ENCODE data around the gene SSC4D.

The SSC4D gene

GRCh38 chr7:76407718-76408117 lies 1.8 kb downstream of the SSC4D start:
- no peak for TF ChIP-seq CTCF (IDR thresholded peaks at IDR 0.05)

GRCh38 chr7:76405738-76406137 lies 3.8 kb downstream of the SSC4D start:
- no peak for TF ChIP-seq CTCF (IDR thresholded peaks at IDR 0.05)

GRCh38 chr7:76403780-76404494 lies 5.6 kb downstream of the SSC4D start:
- TF ChIP-seq CTCF (IDR thresholded peaks at IDR 0.05), result no peak

- no peak for TF ChIP-seq CTCF (IDR thresholded peaks at IDR 0.05)
Observed at GRCh38 chr7:76400248-76400647, 9.2 kb downstream of the SSC4D start.

- no peak for TF ChIP-seq CTCF (IDR thresholded peaks at IDR 0.05)
Observed at GRCh38 chr7:76397409-76398183, 11.9 kb downstream of the SSC4D start.

- TF ChIP-seq CTCF (IDR thresholded peaks at IDR 0.05), result no peak
Observed at GRCh38 chr7:76396864-76397263, 12.6 kb downstream of the SSC4D start.

GRCh38 chr7:76395965-76396726 lies 13.4 kb downstream of the SSC4D start:
- TF ChIP-seq CTCF (IDR thresholded peaks at IDR 0.05), result no peak

Data from LNCAP (cell line).